ENCODE data around the gene C16orf82. TPM values are rescaled to one million over a fixed set of nuclear protein-coding genes. Genes with fewer than 3 reads are reported as not detected.

C16orf82 gene
- total and polyA plus RNA-seq, 9 of the 15 experiments (the other 6 are each of a cell fraction or from before 2014, with no cell fraction given) = not detected

GRCh38 chr16:27083861-27084261 is 17.1 kb downstream of the C16orf82 start:
- ATAC-seq = peak; percentile 95
- DNase-seq (ENCODE audit: extremely low read depth in 1 of 4, low spot score in 3 of 4) = peak; percentile 27 to 87 (median 76)
- in situ Hi-C loops (cut with MboI) (no loop called here), intact Hi-C loops (cut with micrococcal nuclease) (no loop called here)
- Histone ChIP-seq H3K4me1 (replicated peaks in 1 of 2; ENCODE audit: control insufficient read depth in 2 of 2, insufficient read depth in 2 of 2, low read length in 2 of 2) (no peaks in the 10 kb centered on the region), H3K9me3 (replicated peaks; ENCODE audit: control insufficient read depth, insufficient read depth, low read depth, low read length) (no peaks in the 10 kb centered on the region), H3K9ac (ENCODE audit: insufficient read depth in 1 of 2, low read depth in 2 of 2, low read length in 2 of 2) (no peak overlapping the region), H3K27me3 (ENCODE audit: control insufficient read depth in 2 of 2, insufficient read depth in 2 of 2, low read length in 2 of 2) (peaks cover 0 to 5% of the 10 kb centered on the region in 2 experiments; a peak in 1 of 5 replicates), H3K4me2 (ENCODE audit: insufficient read depth, low read length) (no peak overlapping the region), H3K79me2 (ENCODE audit: control insufficient read depth, insufficient read depth, low read length) (no peaks in the 10 kb centered on the region), H4K20me1 (replicated peaks; ENCODE audit: control insufficient read depth, insufficient read depth, low read length) (no peaks in the 10 kb centered on the region), H3K36me3 (ENCODE audit: control insufficient read depth, insufficient read depth, low read length) (no peaks in the 10 kb centered on the region), H3K4me3 (no peak overlapping the region), H3K9me1 (ENCODE audit: control insufficient read depth, insufficient read depth, low read length) (no peaks in the 10 kb centered on the region), H3K27ac (ENCODE audit: extremely low read depth, low read depth, low read length) (no peak overlapping the region), H2AFZ (ENCODE audit: low read depth, low read length) (peak overlapping the region; percentile 44; the same call in 1 of the 2 replicates)
- peak; percentile 67 for FAIRE-seq
- WGBS (ENCODE audit: insufficient coverage, low coverage, missing lambda C conversion rate) = 7% methylated on average over 9 of the region's 11 CpGs
- ChIA-PET CTCF (ENCODE audit: low intra/inter-chr PET ratio) (interaction anchor here (0.9 kb wide), 1 partner anchor 26 kb away, joined by 3 read pairs; no protein-coding TSS in a partner anchor), POLR2A (interaction anchor here (0.8 to 1.3 kb wide), 2 partner anchors 15 to 367 kb away, joined by 3 to 4 read pairs; no protein-coding TSS in a partner anchor)
- no TSS peak for BruUV-seq (replicated peaks)
- TF ChIP-seq FOS (IDR thresholded peaks at IDR 0.05; ENCODE audit: extremely low read depth, insufficient read length) (peak; percentile 84), PHB (CRISPR knock-in tag; IDR thresholded peaks at IDR 0.05) (no peak), CHD2 (IDR thresholded peaks at IDR 0.05; ENCODE audit: low read depth, low read length) (peak; percentile 72), KLF10 (CRISPR knock-in tag; IDR thresholded peaks at IDR 0.05) (no peak), ZBTB43 (CRISPR knock-in tag; IDR thresholded peaks at IDR 0.05) (no peak), L3MBTL2 (IDR thresholded peaks at IDR 0.05) (no peak), PRMT5 (CRISPR knock-in tag; IDR thresholded peaks at IDR 0.05) (no peak), RBM25 (IDR thresholded peaks at IDR 0.05; ENCODE audit: low read depth, low read length, severe bottlenecking) (peak; percentile 83), MEIS2 (IDR thresholded peaks at IDR 0.05; ENCODE audit: partially characterized antibody) (no peak), EZH2 (IDR thresholded peaks at IDR 0.05; ENCODE audit: borderline replicate concordance, low read depth, low read length) (no peak), PYGO2 (tag; IDR thresholded peaks at IDR 0.05) (no peak), SRSF3 (IDR thresholded peaks at IDR 0.05; ENCODE audit: insufficient read depth, low read length) (no peak), CBX5 (IDR thresholded peaks at IDR 0.05; ENCODE audit: borderline replicate concordance, low read depth) (no peak), SP2 (IDR thresholded peaks at IDR 0.05; ENCODE audit: extremely low read depth, low read depth, low read length, poor library complexity, severe bottlenecking) (peak; percentile 68), GATA2 (CRISPR knock-in tag; IDR thresholded peaks at IDR 0.05) (no peak), MBD2 (IDR thresholded peaks at IDR 0.05; ENCODE audit: borderline replicate concordance, low read depth) (peak; percentile 80), NRF1 (conservative IDR thresholded peaks at IDR 0.05 in 1 of 2, IDR thresholded peaks at IDR 0.05 in 1 of 2) (0 out of 4 replicates have a peak, but pooled peaks of 1 of the 2 experiments have one; percentile 12), ZNF124 (CRISPR knock-in tag; IDR thresholded peaks at IDR 0.05) (no peak), NFYB (IDR thresholded peaks at IDR 0.05; ENCODE audit: extremely low read depth, insufficient read length) (peak; percentile 91), ASH1L (IDR thresholded peaks at IDR 0.05; ENCODE audit: borderline replicate concordance, low read depth, partially characterized antibody) (peak; percentile 81), DIDO1 (tag; IDR thresholded peaks at IDR 0.05; ENCODE audit: low read depth) (no peak), NEUROD1 (IDR thresholded peaks at IDR 0.05; ENCODE audit: borderline replicate concordance, low read depth, low read length, partially characterized antibody) (peak; percentile 73)
- TF ChIP-seq, protein P1, sequence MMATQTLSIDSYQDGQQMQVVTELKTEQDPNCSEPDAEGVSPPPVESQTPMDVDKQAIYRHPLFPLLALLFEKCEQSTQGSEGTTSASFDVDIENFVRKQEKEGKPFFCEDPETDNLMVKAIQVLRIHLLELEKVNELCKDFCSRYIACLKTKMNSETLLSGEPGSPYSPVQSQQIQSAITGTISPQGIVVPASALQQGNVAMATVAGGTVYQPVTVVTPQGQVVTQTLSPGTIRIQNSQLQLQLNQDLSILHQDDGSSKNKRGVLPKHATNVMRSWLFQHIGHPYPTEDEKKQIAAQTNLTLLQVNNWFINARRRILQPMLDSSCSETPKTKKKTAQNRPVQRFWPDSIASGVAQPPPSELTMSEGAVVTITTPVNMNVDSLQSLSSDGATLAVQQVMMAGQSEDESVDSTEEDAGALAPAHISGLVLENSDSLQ (IDR thresholded peaks at IDR 0.05) = peak; percentile 98
